Body of pancreas (tissue), 4 donors: ENCODE results near the gene EMP3. TPM values are rescaled to one million over a fixed set of nuclear protein-coding genes. Genes with fewer than 3 reads are reported as not detected.

Experiments used
- ATAC-seq: fragments of 150-250 bp; one replicate; pipeline ENCODE4 v1.9.1; 2016
- DNase-seq, 4 donors: peaks; one replicate each; pipeline ENCODE4 v3.0.0-alpha.2; 2019
- H3K27ac ChIP-seq, 4 donors: fragments of 200-600 bp; sonication (generic); 1 replicate in 3 of 4; 2 replicates in 1 of 4; pipeline versions ENCODE4 v1.5.1 to v1.6.1; 2016 to 2019; ENCODE audit warnings: mild to moderate bottlenecking in 1 of 4, mixed read lengths in 1 of 4, moderate library complexity in 1 of 4
- H3K27me3 ChIP-seq, 2 donors: fragments of 200-600 bp; sonication (generic); one replicate each; pipeline ENCODE4 v1.6.0; 2016; ENCODE audit warnings: mild to moderate bottlenecking in 1 of 2
- H3K36me3 ChIP-seq, 2 donors: fragments of 200-600 bp; sonication (generic); replicated peaks in 1 of 2; 2 replicates each; pipeline ENCODE4 v1.5.1; 2016; ENCODE audit warnings: low read depth in 2 of 2; ENCODE audit not compliant: insufficient read depth in 1 of 2
- H3K4me1 ChIP-seq: fragments of 200-600 bp; sonication (generic); one replicate; pipeline ENCODE4 v1.6.0; 2016
- H3K4me3 ChIP-seq, 2 donors: fragments of 200-600 bp; sonication (generic); 1 replicate in 1 of 2; 2 replicates in 1 of 2; pipeline ENCODE4 v1.5.1; 2016 to 2019
- H3K9me3 ChIP-seq, 3 donors: fragments of 200-600 bp; sonication (generic); 1 replicate in 2 of 3; 2 replicates in 1 of 3; pipeline ENCODE4 v1.5.1; 2016
- POLR2A ChIP-seq, 3 donors: fragments of 450-650 bp; IDR thresholded peaks; one replicate each; pipeline ENCODE4 v1.6.1; 2016; ENCODE audit warnings: antibody characterized with exemption in 3 of 3, mild to moderate bottlenecking in 2 of 3
- WGBS, 2 donors: methylation state at CpG; one replicate each; pipeline ENCODE4 v1.1.5; 2017; 5-methylcytosine and 5-hydroxymethylcytosine counted together
- intact Hi-C: fragments of 100-400 bp; cut with DNase I; formaldehyde crosslinking; loops from one replicate; pipeline ENCODE4 v1.15.1; 2023
- total RNA-seq, 2 donors: library from RNA; depleted of rRNA; stranded (reverse); fragments of >200 nt; gene quantifications; one replicate each; pipeline ENCODE4 v1.1.0, GENCODE V29; 2016
- TF ChIP-seq, protein P1 (sequence below), 7 experiments: fragments of 450-650 bp in 4 of 7; fragments of 200-600 bp in 3 of 7; sonication (generic) in 3 of 7; IDR thresholded peaks; one replicate each; pipeline ENCODE4 v1.5.1; 2016 to 2019; ENCODE audit warnings: antibody characterized with exemption in 7 of 7

Gene EMP3
- total RNA-seq, 2 donors from 2014 or later: 2.6 to 7.0 TPM

GRCh38 chr19:48342841-48343540 lies 17.6 kb downstream of the EMP3 start:
- intact Hi-C loops: no loop called here

GRCh38 chr19:48344892-48345291 lies 19.5 kb downstream of the EMP3 start:
- H3K36me3 ChIP-seq: no peaks in the 10 kb centered on the region
- intact Hi-C loops: no loop called here
- 95 to 97% methylated on average over 4 to 6 of the region's 6 CpGs for WGBS, 2 donors
- H3K27me3 ChIP-seq: no peaks in the 10 kb centered on the region
- no peak for ATAC-seq
- no peaks in the 10 kb centered on the region for H3K4me1 ChIP-seq
- H3K27ac ChIP-seq: no peak overlapping the region
- DNase-seq: no peak
- no peaks in the 10 kb centered on the region for H3K9me3 ChIP-seq
- TF ChIP-seq POLR2A (IDR thresholded peaks at IDR 0.05): no peak
- TF ChIP-seq, protein P1, sequence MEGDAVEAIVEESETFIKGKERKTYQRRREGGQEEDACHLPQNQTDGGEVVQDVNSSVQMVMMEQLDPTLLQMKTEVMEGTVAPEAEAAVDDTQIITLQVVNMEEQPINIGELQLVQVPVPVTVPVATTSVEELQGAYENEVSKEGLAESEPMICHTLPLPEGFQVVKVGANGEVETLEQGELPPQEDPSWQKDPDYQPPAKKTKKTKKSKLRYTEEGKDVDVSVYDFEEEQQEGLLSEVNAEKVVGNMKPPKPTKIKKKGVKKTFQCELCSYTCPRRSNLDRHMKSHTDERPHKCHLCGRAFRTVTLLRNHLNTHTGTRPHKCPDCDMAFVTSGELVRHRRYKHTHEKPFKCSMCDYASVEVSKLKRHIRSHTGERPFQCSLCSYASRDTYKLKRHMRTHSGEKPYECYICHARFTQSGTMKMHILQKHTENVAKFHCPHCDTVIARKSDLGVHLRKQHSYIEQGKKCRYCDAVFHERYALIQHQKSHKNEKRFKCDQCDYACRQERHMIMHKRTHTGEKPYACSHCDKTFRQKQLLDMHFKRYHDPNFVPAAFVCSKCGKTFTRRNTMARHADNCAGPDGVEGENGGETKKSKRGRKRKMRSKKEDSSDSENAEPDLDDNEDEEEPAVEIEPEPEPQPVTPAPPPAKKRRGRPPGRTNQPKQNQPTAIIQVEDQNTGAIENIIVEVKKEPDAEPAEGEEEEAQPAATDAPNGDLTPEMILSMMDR (IDR thresholded peaks at IDR 0.05): no peak
- H3K4me3 ChIP-seq: no peak overlapping the region

More at GRCh38 chr19:48342841-48343540, 17.6 kb downstream of the EMP3 start:
- H3K4me1 ChIP-seq: no peaks in the 10 kb centered on the region
- no peaks in the 10 kb centered on the region for H3K9me3 ChIP-seq
- no peak for ATAC-seq
- H3K4me3 ChIP-seq: no peak overlapping the region
- no peak overlapping the region for H3K27ac ChIP-seq
- no peaks in the 10 kb centered on the region for H3K36me3 ChIP-seq
- H3K27me3 ChIP-seq: no peaks in the 10 kb centered on the region
- TF ChIP-seq, protein P1 (IDR thresholded peaks at IDR 0.05): no peak
- no peak for TF ChIP-seq POLR2A (IDR thresholded peaks at IDR 0.05)
- WGBS, 2 donors: 93 to 97% methylated on average over 16 to 23 of the region's 23 CpGs
- DNase-seq: no peak

- H3K36me3 ChIP-seq: no peaks in the 10 kb centered on the region
- no peak overlapping the region for H3K4me3 ChIP-seq
- intact Hi-C loops: no loop called here
- DNase-seq (no peak), ATAC-seq (no peak)
- no peaks in the 10 kb centered on the region for H3K9me3 ChIP-seq
- H3K27ac ChIP-seq: no peak overlapping the region
- H3K27me3 ChIP-seq: no peaks in the 10 kb centered on the region
- no peaks in the 10 kb centered on the region for H3K4me1 ChIP-seq
- WGBS, 2 donors: 83 to 89% methylated on average over 2 of the region's 2 CpGs
- TF ChIP-seq, protein P1 (IDR thresholded peaks at IDR 0.05): no peak
- TF ChIP-seq POLR2A (IDR thresholded peaks at IDR 0.05): no peak
These were observed 20.8 kb downstream of the EMP3 start for GRCh38 chr19:48346191-48346590.

DNA sequence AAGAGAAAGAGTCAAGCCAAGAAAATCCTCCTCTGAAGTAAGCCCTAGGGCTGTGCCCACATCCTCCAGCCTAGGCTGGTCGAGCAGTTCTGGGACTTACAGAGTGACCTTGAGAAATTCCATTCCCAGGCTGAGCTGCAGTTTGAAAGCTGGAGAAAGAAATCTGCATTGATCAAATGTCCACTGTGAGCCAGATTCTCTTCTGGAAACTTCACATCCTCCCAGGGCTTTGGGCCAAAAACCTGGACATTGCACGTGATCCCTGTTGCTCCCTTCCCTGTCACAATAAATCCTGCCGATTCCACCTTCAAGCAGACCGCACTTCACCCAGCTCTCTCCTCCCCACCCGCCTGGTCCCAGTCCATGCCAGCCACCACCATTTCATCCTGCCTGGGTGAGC lies 22.7 kb downstream of the EMP3 start:
- Histone ChIP-seq H3K4me3 (no peak overlapping the region), H3K27me3 (no peaks in the 10 kb centered on the region), H3K9me3 (no peaks in the 10 kb centered on the region), H3K36me3 (no peaks in the 10 kb centered on the region), H3K27ac (peak overlapping the region; percentile 1 to 67 (median 40)), H3K4me1 (no peaks in the 10 kb centered on the region)
- 22 to 29% methylated on average over 5 of the region's 5 CpGs for WGBS, 2 donors
- DNase-seq: peak; percentile 46 to 74 (median 64)
- ATAC-seq: peak; percentile 70
- TF ChIP-seq POLR2A (IDR thresholded peaks at IDR 0.05): no peak
- TF ChIP-seq, protein P1 (IDR thresholded peaks at IDR 0.05): no peak
- intact Hi-C loops: no loop called here

DNA sequence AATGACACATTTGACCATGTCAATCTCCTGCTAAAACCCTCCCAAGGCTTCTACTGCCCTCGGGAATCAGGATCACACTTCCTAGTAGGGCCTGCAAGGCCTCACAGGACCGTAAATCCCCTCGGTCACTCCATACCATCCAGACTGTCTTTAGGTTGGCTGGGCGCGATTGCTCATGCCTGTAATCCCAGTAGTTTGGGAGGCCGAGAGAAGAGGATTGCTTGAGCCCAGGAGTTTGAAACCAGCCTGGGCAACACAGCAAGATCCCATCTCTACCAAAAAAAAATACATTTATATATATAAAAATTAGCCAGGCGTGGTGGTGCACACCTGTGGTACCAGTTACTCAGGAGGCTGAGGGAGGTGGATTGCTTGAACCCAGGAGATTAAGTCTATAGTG lies 23.4 kb downstream of the EMP3 start:
- TF ChIP-seq POLR2A (IDR thresholded peaks at IDR 0.05): no peak
- TF ChIP-seq, protein P1 (IDR thresholded peaks at IDR 0.05): no peak
- H3K27me3 ChIP-seq: no peaks in the 10 kb centered on the region
- no peak for ATAC-seq
- no peaks in the 10 kb centered on the region for H3K4me1 ChIP-seq
- no peak for DNase-seq
- peak overlapping the region; percentile 1 to 67 (median 40) for H3K27ac ChIP-seq
- WGBS, 2 donors: 85 to 92% methylated on average over 4 to 7 of the region's 7 CpGs
- H3K9me3 ChIP-seq: no peaks in the 10 kb centered on the region
- no peak overlapping the region for H3K4me3 ChIP-seq
- no peaks in the 10 kb centered on the region for H3K36me3 ChIP-seq
- intact Hi-C loops: no loop called here
